Measurements from ENCODE around the gene DMD. TPM values are rescaled to one million over a fixed set of nuclear protein-coding genes. Genes with fewer than 3 reads are reported as not detected.

Gene DMD
- total RNA-seq, 6 experiments from 2014 or later = 18.7 to 43.4 (median 32.9) TPM

- peak overlapping the region in 2 of 3 donors; percentile 26 to 54 for H3K27ac ChIP-seq
- H3K27me3 ChIP-seq = no peaks in the 10 kb centered on the region
- DNase-seq = no peak
- ATAC-seq = peak in 3 of 4 donors; percentile 49 to 57 (median 55)
- TF ChIP-seq CTCF (IDR thresholded peaks at IDR 0.05) = no peak
- no peak for TF ChIP-seq POLR2A (IDR thresholded peaks at IDR 0.05)
- H3K4me1 ChIP-seq = peaks cover 0 to 17% (median 6%) of the 10 kb centered on the region in 4 donors
- intact Hi-C loops (cut with DNase I) = no loop called here
- H3K9me3 ChIP-seq = no peaks in the 10 kb centered on the region
- H3K36me3 ChIP-seq = no peaks in the 10 kb centered on the region
- no peak overlapping the region for H3K4me3 ChIP-seq
- 0% methylated on average over 2 of the region's 2 CpGs for WGBS (ENCODE audit: insufficient coverage, low coverage, low lambda C conversion rate, missing lambda C conversion rate)
Observed at GRCh38 chrX:31301941-31302340, 1909.4 kb downstream of the DMD start.

DNA sequence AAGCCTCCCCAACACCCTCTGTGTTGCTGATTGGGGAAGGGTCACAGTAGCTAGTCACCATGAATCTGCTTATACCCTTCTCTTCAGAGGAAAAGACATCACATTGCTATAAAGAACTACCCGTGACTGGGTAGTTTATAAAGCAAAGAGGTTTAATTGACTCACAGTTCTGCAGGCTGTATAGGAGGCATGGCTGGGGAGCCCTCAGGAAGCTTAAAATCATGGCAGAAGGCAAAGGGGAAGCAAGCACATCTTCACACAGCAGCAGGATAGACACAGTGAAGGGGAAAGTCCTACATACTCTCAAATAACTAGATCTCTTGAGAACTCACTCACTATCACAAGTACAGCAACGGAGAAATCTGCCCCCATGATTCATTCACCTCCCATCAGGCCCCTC, 1910.1 kb downstream of the DMD start:
- ATAC-seq (no peak), DNase-seq (no peak)
- H3K36me3 ChIP-seq = no peaks in the 10 kb centered on the region
- peak overlapping the region in 2 of 3 donors; percentile 26 to 54 for H3K27ac ChIP-seq
- H3K4me3 ChIP-seq = no peak overlapping the region
- H3K4me1 ChIP-seq = peaks cover 0 to 17% (median 6%) of the 10 kb centered on the region in 4 donors
- TF ChIP-seq CTCF (IDR thresholded peaks at IDR 0.05) = no peak
- H3K27me3 ChIP-seq = no peaks in the 10 kb centered on the region
- H3K9me3 ChIP-seq = no peaks in the 10 kb centered on the region
- WGBS (ENCODE audit: insufficient coverage, low coverage, low lambda C conversion rate, missing lambda C conversion rate) = 42% methylated on average over 2 of the region's 2 CpGs
- intact Hi-C loops (cut with DNase I) = no loop called here

DNA sequence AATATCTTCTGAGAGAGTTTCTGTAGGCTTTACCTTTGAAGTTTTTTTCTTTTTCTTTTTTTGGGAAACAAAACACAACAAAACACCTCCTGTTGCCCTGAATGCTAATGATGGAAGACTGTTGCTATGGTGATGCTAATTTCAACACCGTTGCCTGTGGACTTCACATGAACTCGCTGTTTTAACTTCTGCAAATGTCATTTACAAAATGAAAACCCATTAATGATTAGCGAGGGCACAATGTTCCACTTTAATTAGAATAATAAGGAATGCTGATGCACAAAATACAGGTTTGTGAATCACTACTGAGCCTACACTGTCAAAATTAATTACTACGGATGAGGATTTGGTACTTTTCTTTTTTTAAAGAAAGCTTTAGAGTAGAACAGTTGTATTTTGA, 1912.4 kb downstream of the DMD start:
- Histone ChIP-seq H3K4me1 (peaks cover 0 to 17% (median 3%) of the 10 kb centered on the region in 4 donors), H3K27me3 (no peaks in the 10 kb centered on the region), H3K4me3 (no peak overlapping the region), H3K36me3 (no peaks in the 10 kb centered on the region), H3K9me3 (no peaks in the 10 kb centered on the region), H3K27ac (no peak overlapping the region)
- TF ChIP-seq CTCF (IDR thresholded peaks at IDR 0.05) (no peak), POLR2A (IDR thresholded peaks at IDR 0.05) (no peak)
- WGBS (ENCODE audit: insufficient coverage, low coverage, low lambda C conversion rate, missing lambda C conversion rate) = 26% methylated on average over 4 of the region's 4 CpGs
- peak in 3 of 4 donors; percentile 43 to 72 (median 52) for ATAC-seq
- DNase-seq = no peak
- intact Hi-C loops (cut with DNase I) = no loop called here

DNA sequence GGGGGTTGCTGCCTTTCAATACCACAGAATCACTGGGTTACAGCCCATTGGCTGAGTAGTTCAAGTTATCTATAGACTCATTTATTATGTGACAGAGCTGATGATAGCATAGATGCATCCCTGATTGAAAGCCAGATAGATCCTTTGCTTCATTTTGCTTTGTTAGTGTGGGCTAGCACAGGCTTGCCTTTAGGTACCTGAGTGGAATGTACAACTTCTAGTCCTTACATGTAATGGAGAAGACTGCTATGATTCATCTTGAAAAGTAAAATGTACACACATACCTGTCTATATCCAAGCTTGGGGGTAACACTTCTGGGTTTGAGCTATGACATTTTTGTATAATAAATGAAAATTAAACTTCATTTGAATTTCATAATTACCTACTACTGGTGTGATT, 1913.5 kb downstream of the DMD start:
- ATAC-seq (no peak), DNase-seq (no peak)
- Histone ChIP-seq H3K36me3 (no peaks in the 10 kb centered on the region), H3K9me3 (no peaks in the 10 kb centered on the region), H3K27ac (no peak overlapping the region), H3K4me1 (peaks cover 0 to 9% (median under 1%) of the 10 kb centered on the region in 4 donors), H3K27me3 (no peaks in the 10 kb centered on the region), H3K4me3 (no peak overlapping the region)
- intact Hi-C loops (cut with DNase I) = no loop called here
- TF ChIP-seq CTCF (IDR thresholded peaks at IDR 0.05) = no peak
- TF ChIP-seq POLR2A (IDR thresholded peaks at IDR 0.05) = no peak

- H3K36me3 ChIP-seq = no peaks in the 10 kb centered on the region
- no peak overlapping the region for H3K27ac ChIP-seq
- H3K4me1 ChIP-seq = no peaks in the 10 kb centered on the region
- ATAC-seq (no peak), DNase-seq (no peak)
- H3K27me3 ChIP-seq = no peaks in the 10 kb centered on the region
- intact Hi-C loops (cut with DNase I) = no loop called here
- TF ChIP-seq POLR2A (IDR thresholded peaks at IDR 0.05) (no peak), CTCF (IDR thresholded peaks at IDR 0.05) (no peak)
- 48% methylated on average over 3 of the region's 3 CpGs for WGBS (ENCODE audit: insufficient coverage, low coverage, low lambda C conversion rate, missing lambda C conversion rate)
- no peak overlapping the region for H3K4me3 ChIP-seq
- H3K9me3 ChIP-seq = no peaks in the 10 kb centered on the region
Observed at GRCh38 chrX:31294475-31294874, 1916.9 kb downstream of the DMD start.
